ENCODE data around the gene KRT6B.
"Not testable (repeated sequence)": the region's sequence is repeated elsewhere in the genome, so short reads cannot be mapped to it uniquely, and the experiment has no call there.

Gene KRT6B

GRCh38 chr12:52464897-52465296 is 13.0 kb upstream of the KRT6B start:
- DNase-seq: no peak

GRCh38 chr12:52461693-52462092 is 9.7 kb upstream of the KRT6B start:
- no peak for DNase-seq

GRCh38 chr12:52458861-52459260 is 6.9 kb upstream of the KRT6B start:
- no peak for DNase-seq

- no peak for DNase-seq
Observed at GRCh38 chr12:52455821-52456220, 3.9 kb upstream of the KRT6B start.

GRCh38 chr12:52454411-52455201 is 2.7 kb upstream of the KRT6B start:
- DNase-seq: no peak

- DNase-seq: no peak
Observed at GRCh38 chr12:52448228-52448627, 3.7 kb downstream of the KRT6B start.

- DNase-seq: not testable (repeated sequence)
Observed at GRCh38 chr12:52447196-52447595, 4.8 kb downstream of the KRT6B start.

GRCh38 chr12:52446367-52447045 is 5.4 kb downstream of the KRT6B start:
- DNase-seq: no peak

GRCh38 chr12:52445876-52446275 is 6.1 kb downstream of the KRT6B start:
- DNase-seq: no peak

- DNase-seq: no peak
Observed at GRCh38 chr12:52444647-52445595, 7.0 kb downstream of the KRT6B start.

- DNase-seq: no peak
Observed at GRCh38 chr12:52443966-52444365, 8.0 kb downstream of the KRT6B start.

- peak; percentile 97 for DNase-seq
Observed at GRCh38 chr12:52442600-52443061, 9.3 kb downstream of the KRT6B start.

GRCh38 chr12:52441320-52441911 is 10.5 kb downstream of the KRT6B start:
- DNase-seq: peak; percentile 50

- peak; percentile 60 for DNase-seq
Observed at GRCh38 chr12:52440821-52441319, 11.1 kb downstream of the KRT6B start.

- no peak for DNase-seq
Observed at GRCh38 chr12:52439845-52440244, 12.1 kb downstream of the KRT6B start.

- no peak for DNase-seq
Observed at GRCh38 chr12:52439420-52439819, 12.5 kb downstream of the KRT6B start.

- DNase-seq: no peak
Observed at GRCh38 chr12:52438305-52439301, 13.3 kb downstream of the KRT6B start.

GRCh38 chr12:52437508-52437907 is 14.4 kb downstream of the KRT6B start:
- DNase-seq: no peak

GRCh38 chr12:52436828-52437474 is 15.0 kb downstream of the KRT6B start:
- DNase-seq: no peak

- no peak for DNase-seq
Observed at GRCh38 chr12:52436000-52436827, 15.7 kb downstream of the KRT6B start.

All from EL (cell line).